ENCODE results near the gene HRAS.

The HRAS gene

DNA sequence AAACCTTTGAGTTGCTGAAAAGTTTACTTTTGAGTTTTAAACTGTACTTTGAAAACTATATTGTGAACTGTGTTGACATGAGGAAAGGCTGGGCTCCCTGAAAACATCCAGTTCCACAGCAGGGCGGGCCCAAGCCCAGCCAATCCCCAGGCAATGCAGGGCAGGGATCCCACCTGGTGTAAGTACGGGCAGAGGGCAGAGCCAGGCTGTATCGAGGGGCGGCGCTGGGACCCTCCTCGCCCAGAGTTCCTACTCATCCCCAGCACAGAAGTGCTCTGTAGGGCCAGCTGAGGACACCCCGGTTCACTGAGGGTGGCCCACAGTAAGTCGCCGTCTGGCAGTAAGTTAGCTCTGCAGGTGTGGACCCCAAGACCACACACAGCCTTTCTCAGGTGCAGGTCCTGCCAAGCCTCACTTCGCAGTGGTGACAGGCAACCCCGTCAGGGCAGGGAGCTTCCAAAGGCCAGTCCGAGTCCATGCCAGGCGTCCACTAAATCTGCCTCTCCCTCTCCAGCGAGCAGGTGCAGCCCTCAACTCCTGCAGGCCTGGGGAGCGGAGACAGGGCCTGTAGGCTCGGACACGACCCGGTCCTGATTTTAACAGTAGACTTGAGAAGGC, 31.7 kb upstream of the HRAS start:
- no peak for DNase-seq

DNA sequence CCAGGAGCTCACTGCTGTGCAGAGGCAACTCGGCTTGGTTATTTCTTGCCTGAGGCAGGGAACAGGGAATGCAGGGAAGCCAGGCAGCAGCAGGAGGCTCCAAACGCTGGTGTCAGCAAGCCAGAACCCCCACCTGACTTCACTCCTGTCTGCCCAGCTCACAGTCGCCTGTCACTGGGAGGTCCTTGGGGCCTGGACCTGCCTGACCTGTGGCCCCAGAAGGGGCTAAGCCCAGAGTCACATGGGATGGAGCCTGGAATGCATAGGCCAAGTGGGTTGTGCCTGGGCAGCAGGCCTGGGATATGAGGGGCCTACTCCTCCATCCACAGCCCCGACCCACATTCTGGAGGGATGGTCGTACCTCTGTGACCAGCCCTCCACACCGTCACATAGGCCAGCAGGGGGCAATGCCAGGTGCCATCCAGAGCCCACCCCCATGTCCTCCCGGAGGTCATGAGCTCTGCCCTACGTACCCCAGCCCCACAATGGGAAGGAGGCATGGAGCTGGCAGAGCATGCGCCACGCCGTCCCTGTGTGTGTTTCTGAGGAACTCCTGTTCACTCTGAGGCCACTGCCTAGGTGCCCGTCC, 30.6 kb upstream of the HRAS start:
- no peak for DNase-seq

DNA sequence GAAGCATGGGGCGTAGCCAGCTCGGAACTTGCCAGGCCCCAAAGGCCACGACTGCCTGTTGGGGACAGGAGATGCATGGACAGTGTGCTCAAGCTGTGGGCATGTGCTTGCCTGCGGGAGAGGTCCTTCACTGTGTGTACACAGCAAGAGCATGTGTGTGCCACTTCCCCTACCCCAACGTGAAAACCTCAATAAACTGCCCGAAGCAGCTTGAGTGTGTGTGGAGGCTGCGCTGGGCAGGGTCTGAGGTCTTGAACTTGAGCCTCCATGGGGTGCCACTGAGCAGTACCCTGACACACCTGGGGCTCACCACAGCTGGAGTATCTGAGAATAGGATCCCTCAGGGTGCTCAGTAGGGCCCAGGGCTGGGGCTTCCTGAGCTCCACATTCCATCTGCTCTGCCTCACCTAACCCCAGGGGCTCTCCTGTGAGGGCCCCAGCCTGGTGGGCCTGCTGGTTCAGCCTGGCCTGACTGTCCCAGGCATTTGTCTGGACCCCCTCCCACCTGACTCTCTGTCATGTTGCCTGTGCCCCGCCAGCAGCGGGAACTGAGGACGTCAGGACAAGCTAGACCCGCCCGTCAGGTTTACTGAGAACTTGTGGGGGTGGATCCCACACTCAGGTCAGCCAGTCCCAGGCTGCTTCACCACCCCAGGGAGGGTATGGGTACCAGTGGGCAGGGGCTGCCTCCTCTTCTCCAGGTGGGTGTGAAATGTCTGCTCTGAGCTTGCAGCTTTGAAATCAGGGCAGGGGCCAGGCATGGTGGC, 28.6 kb upstream of the HRAS start:
- DNase-seq, result no peak

DNA sequence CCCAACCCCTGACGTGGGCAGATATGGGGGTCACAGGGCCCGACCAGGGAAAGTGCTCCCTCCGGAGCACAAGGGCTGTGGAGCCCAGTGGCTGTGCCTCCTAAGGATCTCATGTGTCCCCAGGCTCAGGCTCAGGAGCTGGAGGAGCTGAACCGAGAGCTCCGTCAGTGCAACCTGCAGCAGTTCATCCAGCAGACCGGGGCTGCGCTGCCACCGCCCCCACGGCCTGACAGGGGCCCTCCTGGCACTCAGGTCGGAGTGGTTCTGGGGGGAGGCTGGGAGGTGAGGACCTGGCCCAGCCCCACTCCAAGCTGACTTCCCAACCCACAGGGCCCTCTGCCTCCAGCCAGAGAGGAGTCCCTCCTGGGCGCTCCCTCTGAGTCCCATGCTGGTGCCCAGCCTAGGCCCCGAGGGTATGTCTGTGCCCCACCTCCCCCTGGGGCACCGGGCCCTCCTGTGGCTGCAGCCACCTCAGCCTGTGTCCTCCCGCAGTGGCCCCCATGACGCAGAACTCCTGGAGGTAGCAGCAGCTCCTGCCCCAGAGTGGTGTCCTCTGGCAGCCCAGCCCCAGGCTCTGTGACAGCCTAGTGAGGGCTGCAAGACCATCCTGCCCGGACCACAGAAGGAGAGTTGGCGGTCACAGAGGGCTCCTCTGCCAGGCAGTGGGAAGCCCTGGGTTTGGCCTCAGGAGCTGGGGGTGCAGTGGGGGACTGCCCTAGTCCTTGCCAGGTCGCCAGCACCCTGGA, 27.9 kb upstream of the HRAS start:
- no peak for DNase-seq

DNA sequence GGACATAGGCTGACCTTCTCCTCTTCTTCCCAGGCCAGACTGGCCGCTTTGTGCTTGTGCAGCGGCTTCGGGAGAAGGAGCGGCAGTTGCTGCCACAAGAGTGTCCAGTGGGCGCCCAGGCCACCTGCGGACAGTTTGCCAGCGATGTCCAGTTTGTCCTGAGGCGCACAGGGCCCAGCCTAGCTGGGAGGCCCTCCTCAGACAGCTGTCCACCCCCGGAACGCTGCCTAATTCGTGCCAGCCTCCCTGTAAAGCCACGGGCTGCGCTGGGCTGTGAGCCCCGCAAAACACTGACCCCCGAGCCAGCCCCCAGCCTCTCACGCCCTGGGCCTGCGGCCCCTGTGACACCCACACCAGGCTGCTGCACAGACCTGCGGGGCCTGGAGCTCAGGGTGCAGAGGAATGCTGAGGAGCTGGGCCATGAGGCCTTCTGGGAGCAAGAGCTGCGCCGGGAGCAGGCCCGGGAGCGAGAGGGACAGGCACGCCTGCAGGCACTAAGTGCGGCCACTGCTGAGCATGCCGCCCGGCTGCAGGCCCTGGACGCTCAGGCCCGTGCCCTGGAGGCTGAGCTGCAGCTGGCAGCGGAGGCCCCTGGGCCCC, 26.8 kb upstream of the HRAS start:
- no peak for DNase-seq

DNA sequence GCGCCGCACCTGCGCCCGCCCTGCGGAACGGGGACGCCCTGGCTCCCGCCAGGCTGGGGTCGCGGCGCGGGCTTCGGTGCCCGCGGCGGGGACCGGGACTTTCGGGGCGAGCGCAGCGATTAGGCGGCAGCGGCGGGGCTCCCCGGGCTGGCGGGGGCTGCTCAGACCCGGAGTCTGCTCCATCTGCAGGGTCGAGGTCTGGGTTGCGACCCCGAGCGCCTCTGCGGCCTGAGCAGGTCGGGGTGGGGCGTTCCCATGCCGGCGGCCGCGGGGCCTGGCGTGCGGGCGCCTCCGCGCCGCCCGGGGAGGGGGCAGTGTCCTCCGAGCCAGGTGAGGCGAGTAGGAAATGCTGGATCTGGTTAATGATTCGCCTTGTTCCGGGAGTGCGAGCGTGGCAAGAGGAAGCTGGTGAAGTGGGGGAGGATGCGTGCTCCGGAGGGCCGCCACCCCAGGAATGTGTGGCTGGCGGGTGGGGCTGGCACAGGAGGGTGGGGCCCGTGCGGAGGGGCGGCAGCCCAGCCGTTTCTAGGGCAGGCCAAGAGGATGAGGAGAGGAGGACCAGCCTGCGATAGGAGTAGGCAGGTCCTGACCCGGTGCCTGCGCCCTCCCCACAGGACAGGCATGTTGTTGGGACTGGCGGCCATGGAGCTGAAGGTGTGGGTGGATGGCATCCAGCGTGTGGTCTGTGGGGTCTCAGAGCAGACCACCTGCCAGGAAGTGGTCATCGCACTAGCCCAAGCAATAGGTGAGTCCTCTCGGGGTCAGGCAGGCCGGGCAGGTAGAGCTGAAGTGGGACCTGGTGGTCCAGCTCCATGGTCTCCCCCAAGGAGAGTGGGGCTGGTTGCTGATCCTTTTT, 26.0 kb upstream of the HRAS start:
- DNase-seq, result no peak

DNA sequence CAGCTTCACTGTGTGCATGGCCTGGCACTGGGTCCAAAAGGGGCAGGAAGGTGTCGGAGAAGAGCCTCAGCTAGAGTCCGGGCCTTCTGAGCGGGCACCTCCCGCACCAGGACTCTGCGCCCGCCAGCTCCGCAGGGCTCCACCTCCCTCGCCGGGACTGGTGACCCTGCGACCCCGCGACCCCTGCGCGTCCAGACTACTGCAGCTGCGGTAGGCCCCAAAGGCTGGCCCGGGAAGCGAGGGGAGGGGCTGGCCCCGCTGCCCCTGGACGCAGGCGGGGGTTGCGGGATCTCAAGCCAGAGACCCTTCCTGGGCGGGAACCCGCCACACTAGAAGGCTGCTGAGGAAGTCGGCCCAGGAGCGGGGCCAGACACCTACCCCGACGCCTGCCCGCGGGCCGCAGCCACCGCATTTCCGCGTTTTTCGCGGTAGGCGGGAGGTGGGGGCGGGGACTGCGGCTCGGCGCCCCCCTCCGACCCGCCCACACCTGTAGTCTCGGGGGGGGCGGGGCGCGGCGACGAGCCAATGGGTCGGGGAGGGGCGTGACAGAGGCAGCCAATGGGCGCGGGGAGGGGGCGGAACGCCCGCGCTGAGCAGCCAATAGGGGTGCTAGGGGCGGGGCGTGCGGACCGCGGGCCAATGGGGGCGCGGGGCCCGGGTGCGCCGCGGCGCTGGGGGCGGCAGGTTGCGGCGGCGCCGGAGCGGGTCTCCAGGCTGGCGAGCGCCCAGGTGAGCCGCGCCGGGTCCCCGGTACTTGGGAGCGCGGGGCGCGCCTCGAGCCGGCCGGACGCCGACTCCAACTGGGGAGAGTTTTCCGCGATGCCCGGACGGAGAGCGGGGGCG, 25.1 kb upstream of the HRAS start, which contains the start of the genes LMNTD2 and RASSF7:
Gene LMNTD2 (minus strand): TSS at position 434 of the 843 bp plus-strand sequence. CDS start 22 bp downstream, at position 412.
Gene RASSF7 (plus strand): TSS at position 666 of the 843 bp plus-strand sequence. CDS start 799 bp downstream, outside the sequence.
- peak; percentile 97 to 99 for DNase-seq

DNA sequence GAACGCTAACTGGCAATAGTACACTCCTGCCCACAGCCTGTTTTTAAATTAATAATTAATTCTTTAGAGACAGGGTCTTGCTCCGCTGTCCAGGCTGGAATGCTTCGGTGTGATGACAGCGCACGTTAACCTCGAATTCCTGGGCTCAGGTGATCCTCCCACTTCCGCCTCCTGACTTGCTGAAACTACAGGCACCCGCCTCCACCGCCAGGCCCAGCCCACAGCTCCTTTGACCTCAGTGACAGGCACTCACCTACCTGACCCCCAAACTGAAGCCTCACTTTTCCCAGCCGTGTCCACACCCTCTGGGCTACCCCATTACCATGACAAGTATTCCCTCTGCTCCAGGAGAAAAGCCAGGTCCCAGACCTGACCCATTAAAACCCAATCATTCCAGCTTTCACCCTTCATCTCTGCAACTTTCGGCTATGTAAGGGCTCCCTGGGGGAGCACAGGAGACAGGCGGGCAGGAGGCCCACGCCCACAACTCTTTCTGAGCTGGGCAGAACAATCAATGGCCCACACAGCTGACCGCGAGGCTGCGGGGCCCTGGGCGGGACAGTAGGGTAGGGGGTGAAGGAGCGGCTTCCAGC, 24.4 kb upstream of the HRAS start:
- DNase-seq, result no peak

DNA sequence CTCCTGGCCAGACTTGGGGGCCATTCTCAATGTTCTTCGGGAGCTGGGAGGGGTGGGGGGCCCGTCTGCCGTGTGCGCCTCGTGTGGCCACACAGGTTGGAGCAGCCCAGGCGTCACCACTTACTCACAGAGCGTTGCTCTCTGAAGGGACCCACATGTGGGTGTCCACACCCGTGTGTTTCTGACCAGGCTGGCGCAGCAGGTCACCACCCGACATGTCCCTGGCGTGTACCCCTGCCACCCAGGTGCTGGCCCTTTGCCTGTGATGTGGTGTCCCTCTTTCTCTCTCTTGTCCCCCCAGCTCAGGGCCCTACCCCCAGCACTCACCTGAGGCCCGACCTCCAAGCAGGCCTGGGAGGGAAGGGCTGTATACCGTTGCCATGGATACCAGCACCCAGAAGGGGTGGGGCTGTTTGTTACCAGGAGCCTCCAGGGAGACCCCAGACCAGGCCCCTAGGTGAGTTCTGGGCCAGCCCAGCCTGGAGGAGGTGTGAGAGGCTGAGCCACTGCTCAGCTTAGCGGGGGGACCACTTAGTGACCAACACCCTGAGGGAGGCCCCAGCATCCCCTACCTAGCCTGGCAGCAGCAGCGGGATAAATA, 23.7 kb upstream of the HRAS start:
- no peak for DNase-seq

DNA sequence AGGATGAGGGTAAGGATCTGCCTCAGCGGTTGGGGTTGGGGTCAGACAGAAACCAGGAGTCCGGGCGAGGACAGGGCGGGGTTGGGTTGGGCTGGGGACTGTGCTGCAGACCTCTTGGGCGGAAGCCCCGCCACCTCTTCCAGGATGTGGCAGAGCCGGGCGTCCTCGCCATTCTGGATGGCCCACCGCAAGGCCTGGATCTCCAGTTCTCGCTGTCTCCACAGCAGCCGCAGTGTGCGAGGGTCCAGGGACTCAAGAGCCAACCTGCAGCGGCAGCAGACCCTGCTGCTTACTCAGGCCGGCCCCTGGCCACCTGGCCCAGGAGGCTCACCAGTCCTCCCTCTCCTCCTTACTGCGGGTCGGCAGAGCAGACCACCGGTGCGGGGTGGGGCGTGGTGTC, 23.1 kb upstream of the HRAS start:
- no peak for DNase-seq

DNA sequence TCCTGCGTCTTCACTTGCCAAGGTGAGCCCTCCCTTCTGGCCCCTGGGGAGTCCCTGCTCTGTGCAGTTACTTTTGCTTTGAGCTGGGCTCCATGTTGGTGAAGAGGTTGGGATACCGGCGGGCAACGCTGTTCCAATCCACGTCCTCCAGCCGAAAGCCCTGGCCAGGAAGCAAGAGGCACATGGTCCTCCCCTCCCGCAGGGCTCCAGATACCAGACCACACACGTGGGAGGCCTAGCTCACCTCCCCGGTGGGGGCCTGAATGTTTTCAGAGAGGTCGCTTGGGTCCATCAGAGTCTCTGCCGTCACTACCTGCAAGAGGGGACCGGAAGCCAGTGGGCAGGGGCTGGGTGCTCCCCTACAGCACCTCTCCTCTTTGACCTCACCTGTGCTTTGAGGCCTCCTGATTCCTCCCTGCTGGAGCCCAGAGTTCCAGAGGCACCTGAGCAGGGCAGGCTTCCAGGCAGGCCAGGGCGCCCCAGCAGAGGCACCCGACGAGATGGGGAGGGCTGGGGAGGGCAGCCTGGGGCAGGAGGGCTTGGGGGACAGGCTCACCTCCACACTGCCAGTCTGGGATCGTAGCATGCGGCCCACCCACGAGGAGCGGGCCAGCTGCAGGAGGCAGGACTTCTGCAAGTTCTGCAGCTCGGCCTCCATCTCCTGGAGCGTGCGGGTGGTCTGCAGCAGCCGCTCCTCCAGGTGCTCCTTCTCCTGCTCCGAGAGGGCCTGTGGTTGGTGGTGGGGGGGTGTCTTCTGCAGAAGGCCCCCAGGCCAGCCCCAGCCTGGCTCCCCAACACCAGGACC, 22.2 kb upstream of the HRAS start:
- DNase-seq, result no peak

DNA sequence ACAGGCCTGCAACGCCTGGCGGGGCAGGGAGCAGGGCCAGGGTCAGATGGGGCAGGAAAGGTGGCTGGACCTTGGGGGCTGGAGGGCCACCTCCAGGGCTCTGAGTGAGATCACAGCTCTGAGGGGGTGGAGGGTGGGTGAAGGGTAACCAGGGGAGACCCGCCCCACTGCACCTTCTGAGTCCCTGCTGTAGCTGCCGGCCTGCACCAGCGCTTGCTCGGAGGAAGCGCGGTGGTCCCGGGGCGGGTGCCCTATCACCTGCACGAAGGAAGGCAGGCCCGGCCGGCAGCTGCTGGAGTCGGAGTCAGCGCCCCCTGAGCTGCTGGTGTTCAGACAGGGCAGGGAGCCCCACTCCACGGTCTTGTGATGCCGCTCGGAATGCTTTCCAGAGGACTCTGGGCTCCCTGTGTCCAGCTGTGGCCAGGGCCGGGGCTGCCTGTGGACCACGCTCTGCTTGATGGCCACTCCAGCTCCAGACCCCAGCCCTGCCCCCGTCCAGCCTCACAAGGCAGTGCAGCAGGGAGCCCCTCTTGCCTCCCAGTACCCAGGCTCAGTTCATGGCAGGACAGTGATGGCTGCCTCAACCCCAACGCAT, 21.4 kb upstream of the HRAS start:
- DNase-seq, result no peak

DNA sequence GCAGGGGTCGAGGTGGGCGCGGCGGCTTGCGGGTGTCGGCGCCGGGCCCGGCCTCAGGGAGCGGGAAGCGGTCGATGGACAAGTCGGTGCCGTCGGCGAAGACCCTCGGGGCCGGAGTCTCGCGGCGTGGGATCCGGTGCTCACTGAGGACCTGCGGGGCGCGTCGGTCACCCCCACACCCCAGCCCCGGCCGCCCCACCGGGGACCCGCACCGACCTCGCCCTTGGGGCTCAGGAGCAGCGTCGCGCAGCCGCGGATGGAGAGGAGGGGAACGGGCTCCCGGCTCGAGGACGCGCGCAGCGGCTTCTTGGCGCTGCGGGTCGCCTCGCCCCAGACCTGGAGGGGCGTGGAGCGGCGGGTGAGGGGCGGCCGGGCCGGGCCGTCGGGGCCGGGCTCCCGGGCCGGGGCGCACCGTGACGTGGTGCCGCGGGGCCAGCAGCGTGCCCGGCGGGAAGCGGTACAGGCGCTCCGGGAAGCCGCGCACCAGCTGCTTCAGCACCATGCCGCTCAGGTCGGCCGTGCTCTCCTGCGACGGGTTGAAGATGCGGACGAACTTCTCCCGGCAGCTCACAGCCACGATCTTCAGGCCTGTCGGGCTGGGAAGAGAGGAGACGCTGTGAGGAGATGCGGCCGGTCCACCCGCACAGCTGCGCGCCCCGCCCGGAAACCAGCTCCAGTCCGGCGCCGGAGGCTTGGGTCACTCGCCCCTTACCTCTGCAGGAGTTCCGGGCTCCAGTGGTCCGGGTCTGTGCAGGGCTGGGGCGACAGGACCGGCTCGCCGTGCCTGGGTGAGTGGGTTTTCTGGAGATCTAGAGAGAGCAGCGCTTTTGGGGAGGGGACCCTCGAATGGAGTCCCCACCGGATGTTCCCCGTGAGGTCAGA, 20.6 kb upstream of the HRAS start:
- DNase-seq, result no peak

DNA sequence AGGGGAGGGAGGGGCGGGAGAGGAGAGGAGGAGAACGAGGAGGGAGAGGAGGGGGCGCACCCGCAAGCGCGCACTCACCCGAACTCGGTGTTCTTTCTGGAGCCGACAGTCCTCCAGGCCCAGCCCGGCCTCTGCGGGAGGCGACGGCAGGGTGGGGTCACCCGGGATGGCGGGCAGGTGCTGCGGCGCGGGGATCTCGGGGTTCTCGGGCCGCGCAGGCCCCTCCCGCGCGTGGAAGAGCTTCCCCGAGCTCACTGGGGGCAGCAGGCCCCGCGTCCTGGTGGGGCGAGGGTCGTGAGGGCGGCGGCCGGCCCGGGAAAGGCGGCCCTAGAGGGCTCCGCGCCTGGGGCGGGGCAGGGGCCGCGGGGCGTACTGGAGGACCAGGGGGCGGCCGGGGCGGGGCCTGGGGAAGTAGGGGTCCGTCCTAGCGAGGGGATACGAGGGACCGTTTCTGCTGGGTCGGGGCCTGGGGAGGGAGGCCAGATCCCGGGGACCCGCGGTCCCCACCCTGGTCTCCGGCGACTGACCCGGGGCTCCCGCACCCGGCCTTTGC, 19.9 kb upstream of the HRAS start:
- DNase-seq, result no peak

DNA sequence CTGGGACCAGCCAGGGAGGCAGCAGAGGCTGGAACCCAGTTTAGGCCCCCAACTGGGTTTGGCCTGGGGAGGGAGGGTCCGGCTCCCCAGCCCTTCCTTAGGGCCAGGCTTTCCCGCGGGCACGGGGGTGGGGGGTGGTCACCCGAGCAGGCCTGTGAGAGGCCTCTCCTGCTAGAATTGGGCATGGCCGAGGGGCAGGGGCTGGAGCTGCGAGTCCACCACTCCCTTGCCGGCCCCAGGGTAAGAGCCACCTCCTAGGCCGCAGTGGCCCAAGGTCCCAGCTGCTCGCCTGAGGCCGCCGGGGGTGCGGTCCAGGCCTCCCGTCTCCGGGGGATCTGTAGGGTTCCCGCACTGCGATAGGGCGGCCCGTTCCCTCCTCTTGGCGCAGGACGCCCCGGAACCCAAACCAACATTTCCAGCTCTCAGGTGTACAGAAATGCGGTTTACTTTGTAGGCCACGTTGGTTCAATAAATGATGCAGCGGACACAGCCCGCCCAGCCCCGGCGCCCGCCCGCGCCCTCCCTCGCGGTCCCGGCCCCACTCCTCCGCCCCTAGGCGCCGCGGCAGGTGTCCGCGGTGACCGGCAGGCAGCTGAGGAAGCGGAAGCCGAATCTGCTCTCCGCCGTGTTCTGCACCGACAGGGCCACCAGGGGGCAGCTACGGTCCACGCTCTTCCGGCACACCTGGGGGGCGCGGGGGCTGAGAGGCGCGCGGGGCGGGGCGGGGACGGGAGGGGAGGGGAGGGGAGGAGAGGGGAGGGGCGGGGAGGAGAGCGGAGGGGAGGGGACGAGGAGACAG, 19.3 kb upstream of the HRAS start:
- DNase-seq, result peak; percentile 94 to 97

DNA sequence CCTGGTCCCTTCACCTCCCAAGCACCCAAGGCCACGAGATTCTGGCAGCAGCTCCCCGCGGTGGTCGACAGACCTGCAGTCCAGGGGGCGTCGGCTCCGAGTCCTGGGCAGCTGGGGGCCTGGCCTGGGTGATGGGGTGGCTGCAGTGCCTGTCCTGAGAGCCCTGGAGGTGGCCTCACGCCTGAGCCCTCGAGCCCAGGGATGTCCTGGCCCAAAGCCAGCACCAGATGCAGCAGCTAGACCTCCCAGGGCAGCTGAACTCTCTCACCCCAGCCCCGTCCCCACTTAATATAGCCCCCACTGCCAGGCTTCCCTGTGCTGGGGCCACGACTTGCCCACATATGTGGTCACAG, 18.6 kb upstream of the HRAS start:
- no peak for DNase-seq
